Effector memory CD8-positive, alpha-beta T cell (primary cell): ENCODE measurements around the gene AKR7A2.
"Not testable (repeated sequence)": the region's sequence is repeated elsewhere in the genome, so short reads cannot be mapped to it uniquely, and the experiment has no call there.

Source experiments
- ATAC-seq: fragments of 150-1000 bp; cut with Tn5 transposase; replicated peaks from 2 replicates; pipeline ENCODE4 v1.10.0; 2021; ENCODE audit warnings: mild to moderate bottlenecking, moderate library complexity
- DNase-seq, 3 experiments: peaks; one replicate each; pipeline ENCODE4 v3.0.0; 2021
- H3K27ac Mint-ChIP-seq, 2 donors: one replicate each; pipeline ENCODE4 v1.8.0; 2022; ENCODE audit warnings: mild to moderate bottlenecking in 2 of 2, mixed read lengths in 2 of 2, moderate library complexity in 2 of 2
- H3K27me3 Mint-ChIP-seq, 2 donors: one replicate each; pipeline ENCODE4 v1.8.0; 2022; ENCODE audit warnings: mixed read lengths in 2 of 2
- H3K36me3 Mint-ChIP-seq: one replicate; pipeline ENCODE4 v1.8.0; 2022; ENCODE audit warnings: mild to moderate bottlenecking, moderate library complexity, mixed read lengths; ENCODE audit not compliant: insufficient read depth
- H3K4me1 Mint-ChIP-seq, 2 donors: one replicate each; pipeline ENCODE4 v1.8.0; 2022; ENCODE audit warnings: low read depth in 2 of 2, mixed read lengths in 2 of 2
- H3K4me3 Mint-ChIP-seq, 2 donors: one replicate each; pipeline ENCODE4 v1.8.0; 2022; ENCODE audit warnings: mild to moderate bottlenecking in 2 of 2, mixed read lengths in 2 of 2, moderate library complexity in 2 of 2
- H3K9me3 Mint-ChIP-seq, 2 donors: one replicate each; pipeline ENCODE4 v1.8.0; 2022; ENCODE audit warnings: mixed read lengths in 2 of 2

AKR7A2 gene

GRCh38 chr1:19288324-19289241 is 23.4 kb downstream of the AKR7A2 start, which contains the start of gene AKR7A3:
AKR7A3 (minus strand) TSS chr1:19288770; CDS start chr1:19288709, 61 bp downstream.
- DNase-seq, result peak; percentile 29 to 56 (median 43)
- H3K27ac Mint-ChIP-seq, result peak within 1 kb of the TSS in 1 of 2 donors; percentile 54
- H3K36me3 Mint-ChIP-seq, H3K4me1 Mint-ChIP-seq, H3K27me3 Mint-ChIP-seq, H3K9me3 Mint-ChIP-seq: not testable (repeated sequence)
- peak within 1 kb of the TSS; percentile 67 to 70 for H3K4me3 Mint-ChIP-seq
- ATAC-seq, result peak; percentile 98

- H3K27ac Mint-ChIP-seq, result peak overlapping the region in 1 of 2 donors; percentile 54
- H3K4me3 Mint-ChIP-seq, result peak overlapping the region; percentile 67 to 70
- ATAC-seq (no peak), DNase-seq (no peak)
- H3K36me3 Mint-ChIP-seq, result peaks cover 4% of the 10 kb centered on the region
- peaks cover 8 to 9% of the 10 kb centered on the region in 2 donors for H3K27me3 Mint-ChIP-seq
- H3K9me3 Mint-ChIP-seq, result no peaks in the 10 kb centered on the region
- peaks cover 4 to 8% of the 10 kb centered on the region in 2 donors for H3K4me1 Mint-ChIP-seq
Observed at GRCh38 chr1:19287436-19288185, 24.3 kb downstream of the AKR7A2 start.

GRCh38 chr1:19285807-19286206 is 26.1 kb downstream of the AKR7A2 start:
- not testable (repeated sequence) for H3K27ac Mint-ChIP-seq, H3K4me3 Mint-ChIP-seq, H3K27me3 Mint-ChIP-seq, ATAC-seq, DNase-seq, H3K9me3 Mint-ChIP-seq, H3K4me1 Mint-ChIP-seq, H3K36me3 Mint-ChIP-seq

- H3K4me3 Mint-ChIP-seq, ATAC-seq, H3K36me3 Mint-ChIP-seq, H3K9me3 Mint-ChIP-seq, H3K4me1 Mint-ChIP-seq, DNase-seq, H3K27ac Mint-ChIP-seq, H3K27me3 Mint-ChIP-seq: not testable (repeated sequence)
Observed at GRCh38 chr1:19285366-19285765, 26.6 kb downstream of the AKR7A2 start.

GRCh38 chr1:19284881-19285280 is 27.1 kb downstream of the AKR7A2 start:
- Mint-ChIP-seq H3K4me3 (no peak overlapping the region), H3K27ac (no peak overlapping the region), H3K27me3 (peaks cover 8 to 9% of the 10 kb centered on the region in 2 donors), H3K36me3 (peaks cover 8% of the 10 kb centered on the region), H3K4me1 (peaks cover 4 to 8% of the 10 kb centered on the region in 2 donors), H3K9me3 (no peaks in the 10 kb centered on the region)
- ATAC-seq, result no peak
- no peak for DNase-seq

GRCh38 chr1:19283891-19284290 is 28.1 kb downstream of the AKR7A2 start:
- H3K4me3 Mint-ChIP-seq, result no peak overlapping the region
- DNase-seq, result no peak
- peaks cover 8 to 9% of the 10 kb centered on the region in 2 donors for H3K27me3 Mint-ChIP-seq
- peaks cover 8% of the 10 kb centered on the region for H3K36me3 Mint-ChIP-seq
- no peaks in the 10 kb centered on the region for H3K9me3 Mint-ChIP-seq
- no peak for ATAC-seq
- no peak overlapping the region for H3K27ac Mint-ChIP-seq
- H3K4me1 Mint-ChIP-seq, result peaks cover 4% of the 10 kb centered on the region in 2 donors

GRCh38 chr1:19274636-19275035 is 37.3 kb downstream of the AKR7A2 start:
- Mint-ChIP-seq H3K36me3 (peaks cover 5% of the 10 kb centered on the region), H3K27me3 (peaks cover 10 to 37% of the 10 kb centered on the region in 2 donors), H3K4me3 (no peak overlapping the region), H3K4me1 (no peaks in the 10 kb centered on the region), H3K27ac (no peak overlapping the region), H3K9me3 (peaks cover 0 to 2% of the 10 kb centered on the region in 2 donors)
- ATAC-seq, result no peak
- DNase-seq, result no peak

- ATAC-seq, result peak; percentile 65
- not testable (repeated sequence) for H3K4me1 Mint-ChIP-seq, H3K36me3 Mint-ChIP-seq, H3K4me3 Mint-ChIP-seq, H3K27ac Mint-ChIP-seq, H3K9me3 Mint-ChIP-seq, DNase-seq
- H3K27me3 Mint-ChIP-seq, result peaks cover 10 to 37% of the 10 kb centered on the region in 2 donors
Observed at GRCh38 chr1:19273844-19274531, 38.0 kb downstream of the AKR7A2 start.

- Mint-ChIP-seq H3K9me3 (peaks cover 0 to 2% of the 10 kb centered on the region in 2 donors), H3K4me1 (no peaks in the 10 kb centered on the region), H3K27ac (no peak overlapping the region), H3K36me3 (peaks cover 5% of the 10 kb centered on the region), H3K4me3 (peak overlapping the region in 1 of 2 donors; percentile 0), H3K27me3 (peaks cover 10 to 37% of the 10 kb centered on the region in 2 donors)
- ATAC-seq (no peak), DNase-seq (no peak)
Observed at GRCh38 chr1:19273106-19273843, 38.7 kb downstream of the AKR7A2 start.

- Mint-ChIP-seq H3K4me1 (no peaks in the 10 kb centered on the region), H3K4me3 (no peak overlapping the region), H3K27me3 (peaks cover 10 to 37% of the 10 kb centered on the region in 2 donors), H3K9me3 (peaks cover 0 to 2% of the 10 kb centered on the region in 2 donors), H3K27ac (no peak overlapping the region), H3K36me3 (peaks cover 3% of the 10 kb centered on the region)
- ATAC-seq (no peak), DNase-seq (no peak)
Observed at GRCh38 chr1:19272064-19272463, 39.9 kb downstream of the AKR7A2 start.

- peaks cover 10 to 37% of the 10 kb centered on the region in 2 donors for H3K27me3 Mint-ChIP-seq
- not testable (repeated sequence) for H3K27ac Mint-ChIP-seq, H3K4me3 Mint-ChIP-seq, H3K4me1 Mint-ChIP-seq, H3K9me3 Mint-ChIP-seq, H3K36me3 Mint-ChIP-seq, ATAC-seq, DNase-seq
Observed at GRCh38 chr1:19270343-19270730, 41.6 kb downstream of the AKR7A2 start.

- not testable (repeated sequence) for H3K4me3 Mint-ChIP-seq, ATAC-seq, DNase-seq, H3K9me3 Mint-ChIP-seq, H3K4me1 Mint-ChIP-seq, H3K27ac Mint-ChIP-seq, H3K36me3 Mint-ChIP-seq
- peaks cover 10 to 35% of the 10 kb centered on the region in 2 donors for H3K27me3 Mint-ChIP-seq
Observed at GRCh38 chr1:19269427-19270342, 42.3 kb downstream of the AKR7A2 start.
